GM12892 (cell line): ENCODE results near the gene MTMR1.

Source experiments
- POLR2A ChIP-seq: IDR thresholded peaks from 2 replicates; pipeline ENCODE4 v1.6.1; 2011; ENCODE audit warnings: low read depth, low read length, control low read depth
- TAF1 ChIP-seq: IDR thresholded peaks from 2 replicates; pipeline ENCODE4 v1.6.1; 2011; ENCODE audit warnings: low read depth, mild to moderate bottlenecking, control low read depth, low read length, borderline replicate concordance

GRCh38 chrX:150806827-150807226, 113.6 kb downstream of the MTMR1 start:
- TF ChIP-seq POLR2A (no peak), TAF1 (no peak)
